K562 (cell line): ENCODE results near the gene TMIGD2. TPM values are rescaled to one million over a fixed set of nuclear protein-coding genes. Genes with fewer than 3 reads are reported as not detected.
A peak's percentile ranks its signal among the peaks of the same experiment; 100 is the strongest.

Experiments used
- ATAC-seq: fragments of 200-7000 bp; cut with Tn5 transposase; 3 replicates; pipeline ENCODE4 v1.9.1; 2020; ENCODE audit warnings: moderate library complexity
- BruUV-seq: library from RNA; stranded (reverse); fragments of 400-500 nt; replicated peaks from 2 replicates; lab custom pipeline; 2021; lab: Mats Ljungman, UMichigan
- CTCF ChIA-PET: fragments of 300-600 bp; formaldehyde crosslinking; extraction: SDS; loops from one replicate; lab custom pipeline; 2021; ENCODE audit warnings: low intra/inter-chr PET ratio; lab: Yijun Ruan, JAX
- POLR2A ChIA-PET: fragments of 300-600, 350-650 bp; sonication (Branson Sonifier 250); formaldehyde crosslinking; extraction: SDS; loops from one replicate; lab custom pipeline; 2021; ENCODE audit warnings: antibody characterized with exemption, inconsistent platforms; lab: Yijun Ruan, JAX
- DNase-seq, 4 experiments: peaks; one replicate each; pipeline versions ENCODE4 v3.0.0 to v3.0.0-alpha.2; 2011 to 2018; ENCODE audit warnings: low spot score in 3 of 4, mixed read lengths in 3 of 4; ENCODE audit errors: extremely low read depth in 1 of 4
- FAIRE-seq: peaks from 2 replicates; lab custom pipeline; 2011; peaks lifted over from hg19 to GRCh38; lab: Jason Lieb, UNC
- H2AFZ ChIP-seq: 2 replicates; pipeline ENCODE4 v1.6.0; 2011; ENCODE audit warnings: low read depth, low read length, control low read depth, inconsistent platforms
- H3K27ac ChIP-seq: fragments of 200-600 bp; 3 replicates; pipeline ENCODE4 v1.8.0; 2011; ENCODE audit warnings: low read depth, mild to moderate bottlenecking, control low read depth, inconsistent platforms, low read length, moderate library complexity, mixed read lengths; ENCODE audit errors: extremely low read depth
- H3K27me3 ChIP-seq, 2 experiments: fragments of 300-600 bp in 1 of 2; 2 replicates in 1 of 2; 3 replicates in 1 of 2; pipeline versions ENCODE4 v1.6.0 to v1.8.0; 2011; ENCODE audit warnings: inconsistent platforms in 2 of 2, low read length in 2 of 2, mild to moderate bottlenecking in 1 of 2, mixed read lengths in 1 of 2, moderate library complexity in 1 of 2; ENCODE audit not compliant: control insufficient read depth in 2 of 2, insufficient read depth in 2 of 2
- H3K36me3 ChIP-seq: fragments of 300-600 bp; 3 replicates; pipeline ENCODE4 v1.8.0; 2011; ENCODE audit warnings: mild to moderate bottlenecking, low read length, inconsistent platforms; ENCODE audit not compliant: control insufficient read depth, insufficient read depth
- H3K4me1 ChIP-seq, 2 experiments: fragments of 200-600 bp in 1 of 2; replicated peaks in 1 of 2; 2 replicates in 1 of 2; 3 replicates in 1 of 2; pipeline versions ENCODE4 v1.5.1 to v1.8.0; 2011; ENCODE audit warnings: inconsistent platforms in 2 of 2, low read length in 2 of 2, mild to moderate bottlenecking in 1 of 2, mixed read lengths in 1 of 2, moderate library complexity in 1 of 2; ENCODE audit not compliant: control insufficient read depth in 2 of 2, insufficient read depth in 2 of 2
- H3K4me2 ChIP-seq: 2 replicates; pipeline ENCODE4 v1.6.1; 2011; ENCODE audit warnings: low read length, control low read depth, inconsistent platforms, mixed read lengths; ENCODE audit not compliant: insufficient read depth
- H3K4me3 ChIP-seq: fragments of 200-600 bp; sonication (generic), shearing (Covaris generic); 2 replicates; pipeline ENCODE4 v1.5.1; 2016; ENCODE audit warnings: control low read depth, inconsistent platforms
- H3K79me2 ChIP-seq: fragments of 200-600 bp; 3 replicates; pipeline ENCODE4 v1.8.0; 2011; ENCODE audit warnings: low read length, inconsistent platforms; ENCODE audit not compliant: control insufficient read depth, insufficient read depth
- H3K9ac ChIP-seq, 2 experiments: 2 replicates each; pipeline versions ENCODE4 v1.6.0 to v1.6.1; 2011; ENCODE audit warnings: low read depth in 2 of 2, low read length in 2 of 2, control low read depth in 1 of 2, inconsistent platforms in 1 of 2, mild to moderate bottlenecking in 1 of 2, mixed read lengths in 1 of 2; ENCODE audit not compliant: insufficient read depth in 1 of 2
- H3K9me1 ChIP-seq: one replicate; pipeline ENCODE4 v1.6.0; 2011; ENCODE audit warnings: inconsistent platforms, mild to moderate bottlenecking, low read length, moderate library complexity; ENCODE audit not compliant: control insufficient read depth, insufficient read depth
- H3K9me3 ChIP-seq: replicated peaks from 2 replicates; pipeline ENCODE4 v1.5.1; 2011; ENCODE audit warnings: low read depth, low read length, inconsistent platforms; ENCODE audit not compliant: control insufficient read depth, insufficient read depth
- H4K20me1 ChIP-seq: replicated peaks from 2 replicates; pipeline ENCODE4 v1.6.1; 2011; ENCODE audit warnings: low read length, inconsistent platforms, mixed read lengths; ENCODE audit not compliant: control insufficient read depth, insufficient read depth
- CBX3 ChIP-seq, 2 experiments: IDR thresholded peaks; 1 replicate in 1 of 2; 2 replicates in 1 of 2; pipeline ENCODE4 v1.6.1; 2012; ENCODE audit warnings: inconsistent platforms in 2 of 2, low read length in 2 of 2, borderline replicate concordance in 1 of 2, control low read depth in 1 of 2
- CREB1 ChIP-seq, 2 experiments: sonication (generic) in 1 of 2; formaldehyde crosslinking in 1 of 2; IDR thresholded peaks; 2 replicates each; pipeline versions ENCODE4 v1.6.1 to v1.8.0; 2012 to 2022; ENCODE audit warnings: inconsistent platforms in 1 of 2, mild to moderate bottlenecking in 1 of 2, missing genetic modification reagents in 1 of 2, moderate library complexity in 1 of 2
- FOS ChIP-seq: IDR thresholded peaks from 3 replicates; pipeline ENCODE4 v1.6.1; 2011; ENCODE audit not compliant: insufficient read length; ENCODE audit errors: extremely low read depth
- FOXA1 ChIP-seq: fragments of 450-650 bp; IDR thresholded peaks from 2 replicates; pipeline ENCODE4 v1.6.1; 2016; ENCODE audit warnings: mild to moderate bottlenecking, borderline replicate concordance
- KLF6 ChIP-seq: fragments of 250-450 bp; sonication (Bioruptor Pico); IDR thresholded peaks from 2 replicates; pipeline ENCODE4 v1.4.0; 2020; ENCODE audit warnings: mild to moderate bottlenecking, moderate library complexity, borderline replicate concordance
- MAFK ChIP-seq: IDR thresholded peaks from 2 replicates; pipeline ENCODE4 v1.6.1; 2011; ENCODE audit warnings: low read length, improper control_type of control experiment
- MTA2 ChIP-seq: fragments of 450-650 bp; IDR thresholded peaks from 2 replicates; pipeline ENCODE4 v1.6.1; 2016; ENCODE audit warnings: low read depth
- SNIP1 ChIP-seq: fragments of 450-650 bp; IDR thresholded peaks from 2 replicates; pipeline ENCODE4 v1.7.1; 2017; ENCODE audit warnings: low read depth, mild to moderate bottlenecking
- ZBTB7A ChIP-seq: IDR thresholded peaks from 2 replicates; pipeline ENCODE4 v1.6.1; 2011; ENCODE audit warnings: low read depth, mild to moderate bottlenecking, low read length, moderate library complexity, borderline replicate concordance; ENCODE audit not compliant: control insufficient read depth
- ZNF143 ChIP-seq: sonication (generic); formaldehyde crosslinking; IDR thresholded peaks from 2 replicates; pipeline ENCODE4 v1.9.0; 2022; ENCODE audit warnings: mild to moderate bottlenecking, missing genetic modification reagents
- WGBS: fragments of 100-300 bp; shearing (Covaris generic); methylation state at CpG from one replicate; pipeline ENCODE4 v1.1.6; 2016; ENCODE audit warnings: low coverage, mixed read lengths; ENCODE audit not compliant: insufficient coverage; ENCODE audit errors: missing lambda C conversion rate; 5-methylcytosine and 5-hydroxymethylcytosine counted together
- in situ Hi-C: fragments of 300-500 bp; cut with MboI; formaldehyde crosslinking; loops from 4 replicates; pipeline ENCODE4 v1.15.0; 2018; ENCODE audit warnings: inconsistent platforms, mixed read lengths
- intact Hi-C: fragments of 100-400 bp; cut with micrococcal nuclease; formaldehyde crosslinking; loops from 2 replicates; pipeline ENCODE4 v1.14.2; 2022
- polyA plus RNA-seq, 8 experiments: library from polyadenylated mRNA; depleted of rRNA in 4 of 8; stranded (reverse) in 5 of 8; unstranded in 3 of 8; fragments of >200 nt; fragmentation: Nextera tagmentation in 2 of 8; fragmentation: Illumina TruSeq in 1 of 8; extraction: Ambion mirVana in 2 of 8; extraction: Trizol in 1 of 8; gene quantifications; 2 replicates each; pipeline versions ENCODE4 v1.2.1 to v1.2.3, GENCODE V29; 2011 to 2014; ENCODE audit warnings: inconsistent platforms in 1 of 8, missing spikeins in 1 of 8
- total RNA-seq, 7 experiments: library from RNA; depleted of rRNA in 6 of 7; stranded (reverse); fragments of >200 nt in 6 of 7; fragmentation: Illumina TruSeq in 2 of 7; extraction: Trizol in 2 of 7; gene quantifications; 2 replicates each; pipeline versions ENCODE4 v1.2.1 to v1.2.3, GENCODE V29; 2011 to 2021; ENCODE audit warnings: low replicate concordance in 1 of 7
- TF ChIP-seq, protein P1 (sequence below): fragments of 250-450 bp; sonication (Bioruptor Pico); IDR thresholded peaks from 2 replicates; pipeline ENCODE4 v1.8.0; 2021; ENCODE audit warnings: mild to moderate bottlenecking, moderate library complexity
- TF ChIP-seq, protein P2 (sequence below): fragments of 200-800 bp; sonication (Bioruptor generic); IDR thresholded peaks from 2 replicates; pipeline ENCODE4 v1.6.1; 2017; ENCODE audit warnings: missing genetic modification characterization, missing compliant biosample characterization
- TF ChIP-seq, protein P3 (sequence below): fragments of 450-650 bp; IDR thresholded peaks from 2 replicates; pipeline ENCODE4 v1.6.1; 2016; ENCODE audit warnings: low read depth, mild to moderate bottlenecking, moderate library complexity
- TF ChIP-seq, protein P4 (sequence below): fragments of 450-650 bp; IDR thresholded peaks from 2 replicates; pipeline ENCODE4 v1.6.1; 2016; ENCODE audit warnings: missing biosample characterization, missing genetic modification characterization

TMIGD2 gene
- total and polyA plus RNA-seq, 9 of the 15 experiments (the other 6 are each of a cell fraction or from before 2014, with no cell fraction given) = not detected

DNA sequence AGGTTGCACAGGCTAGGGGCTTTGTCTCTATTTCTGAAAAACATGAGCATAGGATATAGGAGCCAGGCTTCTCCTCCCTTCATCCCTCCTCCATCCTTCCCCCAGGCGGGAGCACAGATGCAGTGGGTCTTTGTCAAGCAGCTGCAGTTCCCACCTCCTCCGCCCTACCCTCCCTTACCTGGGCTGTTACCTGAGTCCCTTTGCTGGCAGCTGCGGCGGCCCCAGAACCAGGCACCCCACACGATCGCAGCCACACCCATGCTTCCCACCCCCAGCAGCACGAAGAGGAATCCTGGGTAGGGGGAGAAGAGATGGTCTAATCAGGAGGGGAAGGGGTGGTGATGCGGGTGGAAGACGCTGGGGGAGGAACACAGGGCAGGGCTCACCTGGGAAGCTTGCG, 7.8 kb downstream of the TMIGD2 start:
- in situ Hi-C loops (no loop called here), intact Hi-C loops (no loop called here)
- H2AFZ ChIP-seq = no peak overlapping the region
- WGBS = 6% methylated on average over 10 of the region's 10 CpGs
- H3K27me3 ChIP-seq = peaks cover 3 to 8% of the 10 kb centered on the region in 2 experiments; a peak in 2 of 5 replicates
- no peak overlapping the region for H3K27ac ChIP-seq
- no peak for DNase-seq
- no peak overlapping the region for H3K4me3 ChIP-seq
- H3K9ac ChIP-seq = 0 out of 4 replicates have a peak overlapping the region, but pooled peaks of 1 of the 2 experiments have one; percentile 26
- no peaks in the 10 kb centered on the region for H3K36me3 ChIP-seq
- no peaks in the 10 kb centered on the region for H3K79me2 ChIP-seq
- BruUV-seq = no TSS peak
- H3K9me3 ChIP-seq = no peaks in the 10 kb centered on the region
- no peak for ATAC-seq
- no peak overlapping the region for H3K4me2 ChIP-seq
- no peaks in the 10 kb centered on the region for H4K20me1 ChIP-seq
- POLR2A ChIA-PET = no interaction called here
- no peak for FAIRE-seq
- H3K9me1 ChIP-seq = no peaks in the 10 kb centered on the region
- CTCF ChIA-PET = no interaction called here
- TF ChIP-seq, protein P1, sequence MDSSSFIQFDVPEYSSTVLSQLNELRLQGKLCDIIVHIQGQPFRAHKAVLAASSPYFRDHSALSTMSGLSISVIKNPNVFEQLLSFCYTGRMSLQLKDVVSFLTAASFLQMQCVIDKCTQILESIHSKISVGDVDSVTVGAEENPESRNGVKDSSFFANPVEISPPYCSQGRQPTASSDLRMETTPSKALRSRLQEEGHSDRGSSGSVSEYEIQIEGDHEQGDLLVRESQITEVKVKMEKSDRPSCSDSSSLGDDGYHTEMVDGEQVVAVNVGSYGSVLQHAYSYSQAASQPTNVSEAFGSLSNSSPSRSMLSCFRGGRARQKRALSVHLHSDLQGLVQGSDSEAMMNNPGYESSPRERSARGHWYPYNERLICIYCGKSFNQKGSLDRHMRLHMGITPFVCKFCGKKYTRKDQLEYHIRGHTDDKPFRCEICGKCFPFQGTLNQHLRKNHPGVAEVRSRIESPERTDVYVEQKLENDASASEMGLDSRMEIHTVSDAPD (CRISPR knock-in tag) = no peak
- TF ChIP-seq FOS (no peak), ZBTB7A (no peak), FOXA1 (no peak), CBX3 (IDR thresholded peaks at IDR 0.05; ENCODE audit: borderline replicate concordance in 1 of 2, low read length in 2 of 2) (no peak), ZNF143 (no peak), CREB1 (IDR thresholded peaks at IDR 0.05) (no peak), CREB1 (CRISPR knock-in tag; IDR thresholded peaks at IDR 0.05) (no peak), MAFK (no peak), MTA2 (no peak), KLF6 (CRISPR knock-in tag) (no peak), SNIP1 (no peak)
- TF ChIP-seq, protein P2, sequence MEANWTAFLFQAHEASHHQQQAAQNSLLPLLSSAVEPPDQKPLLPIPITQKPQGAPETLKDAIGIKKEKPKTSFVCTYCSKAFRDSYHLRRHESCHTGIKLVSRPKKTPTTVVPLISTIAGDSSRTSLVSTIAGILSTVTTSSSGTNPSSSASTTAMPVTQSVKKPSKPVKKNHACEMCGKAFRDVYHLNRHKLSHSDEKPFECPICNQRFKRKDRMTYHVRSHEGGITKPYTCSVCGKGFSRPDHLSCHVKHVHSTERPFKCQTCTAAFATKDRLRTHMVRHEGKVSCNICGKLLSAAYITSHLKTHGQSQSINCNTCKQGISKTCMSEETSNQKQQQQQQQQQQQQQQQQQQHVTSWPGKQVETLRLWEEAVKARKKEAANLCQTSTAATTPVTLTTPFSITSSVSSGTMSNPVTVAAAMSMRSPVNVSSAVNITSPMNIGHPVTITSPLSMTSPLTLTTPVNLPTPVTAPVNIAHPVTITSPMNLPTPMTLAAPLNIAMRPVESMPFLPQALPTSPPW = no peak
- TF ChIP-seq, protein P3, sequence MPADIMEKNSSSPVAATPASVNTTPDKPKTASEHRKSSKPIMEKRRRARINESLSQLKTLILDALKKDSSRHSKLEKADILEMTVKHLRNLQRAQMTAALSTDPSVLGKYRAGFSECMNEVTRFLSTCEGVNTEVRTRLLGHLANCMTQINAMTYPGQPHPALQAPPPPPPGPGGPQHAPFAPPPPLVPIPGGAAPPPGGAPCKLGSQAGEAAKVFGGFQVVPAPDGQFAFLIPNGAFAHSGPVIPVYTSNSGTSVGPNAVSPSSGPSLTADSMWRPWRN = no peak
- TF ChIP-seq, protein P4, sequence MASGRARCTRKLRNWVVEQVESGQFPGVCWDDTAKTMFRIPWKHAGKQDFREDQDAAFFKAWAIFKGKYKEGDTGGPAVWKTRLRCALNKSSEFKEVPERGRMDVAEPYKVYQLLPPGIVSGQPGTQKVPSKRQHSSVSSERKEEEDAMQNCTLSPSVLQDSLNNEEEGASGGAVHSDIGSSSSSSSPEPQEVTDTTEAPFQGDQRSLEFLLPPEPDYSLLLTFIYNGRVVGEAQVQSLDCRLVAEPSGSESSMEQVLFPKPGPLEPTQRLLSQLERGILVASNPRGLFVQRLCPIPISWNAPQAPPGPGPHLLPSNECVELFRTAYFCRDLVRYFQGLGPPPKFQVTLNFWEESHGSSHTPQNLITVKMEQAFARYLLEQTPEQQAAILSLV (tag) = no peak
- TF ChIP-seq, all 486 proteins: peak for 0
- H3K4me1 ChIP-seq = peaks cover 0 to 26% of the 10 kb centered on the region in 2 experiments; a peak in 2 of 5 replicates
